Astrocyte of the spinal cord (primary cell): ENCODE data around the gene EVA1A.

Experiments used
- DNase-seq: peaks from one replicate; pipeline ENCODE4 v3.0.0; 2011; ENCODE audit warnings: low read depth, low spot score
- H3K4me3 ChIP-seq: 2 replicates; pipeline ENCODE4 v1.5.1; 2011; ENCODE audit warnings: low read depth, mild to moderate bottlenecking, low read length, moderate library complexity
- CTCF ChIP-seq: IDR thresholded peaks from 2 replicates; pipeline ENCODE4 v1.5.1; 2012; ENCODE audit warnings: low read depth, mild to moderate bottlenecking, low read length, inconsistent platforms
- in situ Hi-C: cut with HindIII; loops from 2 replicates; pipeline ENCODE4 v1.10.0; 2017; ENCODE audit warnings: low sequenced_read_pairs

EVA1A gene

GRCh38 chr2:75560768-75561565, at the start of gene EVA1A:
Gene EVA1A (minus strand): TSS chr2:75560939. CDS start chr2:75518140, 42,799 bp downstream.
- in situ Hi-C loops = no loop called here
- DNase-seq = peak; percentile 90
- TF ChIP-seq CTCF = no peak
- peak within 1 kb of the TSS; percentile 73 for H3K4me3 ChIP-seq

- peak; percentile 79 for DNase-seq
- in situ Hi-C loops = no loop called here
- H3K4me3 ChIP-seq = no peak overlapping the region
- no peak for TF ChIP-seq CTCF
Observed at GRCh38 chr2:75609937-75610508, 49.3 kb upstream of the EVA1A start.

GRCh38 chr2:75609334-75609689, 48.6 kb upstream of the EVA1A start:
- in situ Hi-C loops = no loop called here
- TF ChIP-seq CTCF = no peak
- no peak overlapping the region for H3K4me3 ChIP-seq
- DNase-seq = no peak

- in situ Hi-C loops = no loop called here
- peak; percentile 99 for TF ChIP-seq CTCF
- peak; percentile 55 for DNase-seq
- H3K4me3 ChIP-seq = peak overlapping the region; percentile 18
Observed at GRCh38 chr2:75608684-75609333, 48.1 kb upstream of the EVA1A start.

GRCh38 chr2:75607988-75608683, 47.4 kb upstream of the EVA1A start:
- peak; percentile 52 for DNase-seq
- in situ Hi-C loops = no loop called here
- no peak overlapping the region for H3K4me3 ChIP-seq
- no peak for TF ChIP-seq CTCF

GRCh38 chr2:75607400-75607798, 46.7 kb upstream of the EVA1A start:
- no peak for DNase-seq
- no peak for TF ChIP-seq CTCF
- H3K4me3 ChIP-seq = no peak overlapping the region
- in situ Hi-C loops = no loop called here
